Measurements from ENCODE around the gene PRPF18.

The PRPF18 gene

GRCh38 chr10:13637894-13638293 lies 51.1 kb downstream of the PRPF18 start:
- no peak for DNase-seq (ENCODE audit: low spot score)

DNA sequence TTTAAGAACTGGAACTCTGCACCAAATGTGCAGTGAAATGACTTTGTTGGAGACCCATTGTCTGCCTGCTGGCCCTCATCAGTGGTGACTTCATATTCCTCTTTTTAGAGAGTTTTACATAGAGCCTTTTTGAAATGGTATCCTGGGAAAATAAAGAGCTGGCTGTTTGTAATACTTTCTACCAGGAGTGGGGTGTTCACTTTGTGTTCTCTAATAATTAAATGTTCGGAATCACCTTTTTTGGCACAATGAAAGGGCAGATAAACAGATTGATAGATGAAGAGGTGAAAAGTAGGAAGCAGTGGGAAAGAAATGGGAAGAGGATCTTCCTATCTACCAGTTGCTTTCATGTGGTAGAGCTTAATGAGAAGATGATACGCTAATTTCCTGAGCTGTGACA lies 55.5 kb downstream of the PRPF18 start:
- DNase-seq (ENCODE audit: low spot score): no peak

GRCh38 chr10:13643016-13643415 lies 56.3 kb downstream of the PRPF18 start:
- DNase-seq (ENCODE audit: low spot score): no peak

DNA sequence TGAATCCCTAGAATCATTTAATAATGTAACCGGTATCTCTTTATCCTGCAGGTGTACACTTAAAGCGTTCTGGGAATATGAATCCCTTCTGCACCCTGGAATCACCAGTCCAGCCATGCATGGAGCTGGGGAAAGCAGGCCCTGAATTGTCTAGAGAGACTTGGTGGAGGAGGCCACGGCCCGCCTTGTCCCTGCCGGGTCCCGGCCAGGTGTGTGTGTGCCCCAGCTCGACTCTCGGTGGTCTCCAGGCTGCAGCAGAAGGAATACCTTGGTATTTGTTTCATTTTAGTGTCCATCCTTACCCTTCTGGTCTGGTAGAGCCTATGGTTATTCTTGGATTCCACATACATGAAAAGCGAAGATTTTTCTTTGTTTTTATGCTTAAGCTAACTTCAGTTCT lies 58.1 kb downstream of the PRPF18 start:
- no peak for DNase-seq (ENCODE audit: low spot score)

GRCh38 chr10:13648425-13648824 lies 61.7 kb downstream of the PRPF18 start:
- DNase-seq (ENCODE audit: low spot score): no peak

DNA sequence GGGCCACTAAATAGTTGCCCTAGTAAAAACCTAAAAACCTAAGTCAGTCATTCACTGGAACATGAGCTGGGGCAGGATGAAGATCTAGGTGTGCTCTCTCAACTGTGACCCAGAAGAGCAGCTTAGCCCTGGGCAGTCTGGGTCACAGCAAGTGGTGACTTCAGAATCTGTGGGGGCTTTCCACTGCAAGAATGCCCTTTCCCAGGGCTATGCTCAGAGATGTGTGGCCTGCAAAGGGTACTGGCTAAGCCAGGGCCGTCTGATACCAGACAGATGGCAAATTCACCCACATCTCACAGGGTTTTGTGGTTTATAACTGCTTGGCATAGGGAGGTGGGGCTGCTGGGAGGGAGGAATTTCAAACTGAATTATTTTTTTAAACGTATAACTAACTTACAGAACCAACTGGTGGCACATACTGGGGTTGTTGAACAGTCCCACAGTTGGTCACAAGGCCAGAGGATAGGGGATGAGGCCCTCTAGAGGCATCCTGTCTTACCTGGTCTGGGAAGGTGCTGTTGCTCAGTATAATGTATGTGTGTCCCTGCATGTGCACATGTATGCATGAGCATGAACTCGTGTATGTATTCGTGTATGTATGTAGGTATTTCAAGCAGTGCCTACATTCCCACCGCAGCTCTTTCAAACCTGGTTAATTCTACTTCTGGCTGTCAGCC lies 63.2 kb downstream of the PRPF18 start:
- peak; percentile 59 for DNase-seq (ENCODE audit: low spot score)

DNA sequence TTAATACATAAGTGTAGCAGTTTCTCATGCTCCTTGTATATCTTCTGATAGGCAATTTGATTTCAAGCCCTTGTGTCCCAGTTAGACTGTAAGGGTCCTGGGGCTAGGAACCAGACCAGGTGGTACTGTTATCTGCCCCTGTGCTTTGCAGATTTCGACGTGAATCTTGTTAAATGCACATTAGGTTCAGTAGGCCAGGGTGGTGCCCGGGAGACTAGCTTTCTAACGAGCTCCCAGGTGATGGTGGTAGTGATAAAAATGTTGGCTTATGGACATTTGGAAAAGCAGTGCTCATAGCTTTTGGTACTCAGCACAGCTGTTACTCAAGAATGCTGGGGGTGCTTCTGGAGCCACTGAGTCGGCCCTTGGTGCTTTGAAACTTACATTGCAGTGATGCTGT lies 64.2 kb downstream of the PRPF18 start:
- DNase-seq (ENCODE audit: low spot score): no peak

GRCh38 chr10:13651969-13652720 lies 65.4 kb downstream of the PRPF18 start:
- peak; percentile 26 for DNase-seq (ENCODE audit: low spot score)

DNA sequence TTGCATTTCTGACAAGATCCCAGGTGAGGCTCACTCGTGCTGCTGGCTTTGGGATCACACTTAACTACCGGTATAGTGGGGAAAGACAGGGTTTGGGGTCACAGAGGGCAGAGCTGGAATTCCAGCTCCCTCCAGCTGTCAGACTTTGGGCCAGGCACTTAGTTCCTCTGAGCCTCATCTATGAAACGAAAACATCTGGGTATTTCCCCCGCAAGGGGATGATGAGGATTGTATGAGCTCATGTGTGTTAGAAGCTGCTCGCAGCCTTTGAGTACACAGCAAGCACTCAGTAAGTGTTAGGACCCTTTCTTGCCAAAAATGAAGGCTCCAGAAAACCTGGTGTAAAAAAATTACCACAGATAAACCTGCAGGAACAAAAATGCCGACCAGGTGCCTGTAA lies 66.1 kb downstream of the PRPF18 start:
- no peak for DNase-seq (ENCODE audit: low spot score)

DNA sequence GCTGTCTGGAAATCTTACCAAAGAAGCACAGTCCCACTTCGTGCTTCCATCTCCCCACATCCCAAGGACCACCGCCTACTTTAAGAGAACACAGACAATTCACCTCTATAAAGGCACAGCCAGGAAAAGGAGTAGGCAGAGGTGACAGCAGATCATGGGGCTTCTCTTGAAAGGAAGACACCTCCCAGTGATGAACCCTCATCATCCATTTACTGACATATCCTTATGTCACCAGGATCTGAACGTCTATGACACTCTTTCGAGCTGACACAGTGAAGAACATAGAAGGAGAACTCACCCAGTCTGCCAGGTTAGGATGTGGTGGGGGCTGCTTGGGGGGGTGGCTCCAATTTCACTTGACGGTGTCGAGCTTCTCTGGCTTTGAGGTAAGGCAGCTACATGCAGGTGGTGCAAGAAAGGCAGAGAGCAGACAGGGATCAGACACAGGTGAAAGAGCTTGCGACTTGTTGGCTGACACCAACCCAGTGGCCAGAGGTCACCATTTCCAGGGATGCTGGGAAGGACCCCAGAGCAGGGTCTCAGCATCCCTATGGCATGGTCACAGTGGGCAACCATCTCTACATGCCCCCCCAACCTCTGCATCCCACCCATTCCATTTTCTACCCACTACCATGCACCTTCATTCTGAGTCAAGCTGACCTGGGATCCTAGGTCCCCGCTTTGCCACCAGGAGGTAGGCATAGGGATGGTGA lies 67.5 kb downstream of the PRPF18 start:
- no peak for DNase-seq (ENCODE audit: low spot score)

- DNase-seq (ENCODE audit: low spot score): no peak
Observed at GRCh38 chr10:13654846-13655245, 68.1 kb downstream of the PRPF18 start.

GRCh38 chr10:13656337-13657100 lies 69.8 kb downstream of the PRPF18 start:
- DNase-seq (ENCODE audit: low spot score): no peak

DNA sequence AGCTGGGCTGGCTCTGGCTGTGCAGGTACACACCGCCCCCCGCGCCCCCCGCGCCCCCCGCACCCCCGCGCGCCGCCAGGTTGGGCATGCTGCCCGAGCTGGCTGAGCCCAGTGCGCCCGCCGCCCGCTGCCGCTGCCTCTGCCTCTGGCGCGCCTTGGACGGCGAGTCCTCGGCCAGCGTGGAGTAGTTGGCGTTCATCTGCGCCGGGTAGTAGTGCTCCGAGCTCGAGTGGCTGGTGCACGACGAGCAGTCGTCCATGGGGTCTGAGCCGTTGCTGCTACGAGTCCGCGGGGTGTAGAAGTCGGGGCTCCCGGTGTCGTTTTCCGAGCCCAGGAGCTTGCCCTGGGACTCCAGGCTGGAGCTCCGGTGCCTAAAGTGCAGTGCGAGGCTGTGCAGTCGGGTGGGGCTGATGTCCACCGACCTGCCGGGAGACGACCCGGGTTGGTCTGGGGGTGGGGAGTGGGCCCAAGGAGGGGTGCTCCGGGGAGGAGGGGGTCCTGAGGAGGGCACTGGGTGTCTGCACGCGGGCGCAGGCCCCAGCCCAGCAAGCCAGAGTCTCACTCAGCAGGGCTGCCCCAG lies 70.4 kb downstream of the PRPF18 start:
- no peak for DNase-seq (ENCODE audit: low spot score)

DNA sequence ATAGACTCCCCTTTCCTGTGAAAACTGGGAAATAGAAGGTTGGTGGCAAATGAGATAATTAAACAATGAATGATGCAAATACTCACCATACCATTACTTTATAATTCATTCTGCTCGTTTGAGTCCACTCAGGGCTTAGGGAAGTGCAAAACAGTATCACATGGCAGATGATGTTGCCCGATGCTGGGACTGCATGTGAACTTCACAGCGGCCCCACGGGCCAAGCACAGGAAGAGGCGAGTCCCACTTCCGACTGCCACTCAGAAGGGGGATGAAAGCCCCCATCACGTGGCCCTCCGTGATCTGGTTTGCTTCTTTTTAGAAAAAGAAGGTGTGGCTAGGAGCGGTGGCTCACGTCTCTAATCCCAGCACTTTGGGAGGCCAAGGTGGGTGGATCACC lies 71.5 kb downstream of the PRPF18 start:
- DNase-seq (ENCODE audit: low spot score): no peak

GRCh38 chr10:13658871-13659685 lies 72.3 kb downstream of the PRPF18 start:
- no peak for DNase-seq (ENCODE audit: low spot score)

DNA sequence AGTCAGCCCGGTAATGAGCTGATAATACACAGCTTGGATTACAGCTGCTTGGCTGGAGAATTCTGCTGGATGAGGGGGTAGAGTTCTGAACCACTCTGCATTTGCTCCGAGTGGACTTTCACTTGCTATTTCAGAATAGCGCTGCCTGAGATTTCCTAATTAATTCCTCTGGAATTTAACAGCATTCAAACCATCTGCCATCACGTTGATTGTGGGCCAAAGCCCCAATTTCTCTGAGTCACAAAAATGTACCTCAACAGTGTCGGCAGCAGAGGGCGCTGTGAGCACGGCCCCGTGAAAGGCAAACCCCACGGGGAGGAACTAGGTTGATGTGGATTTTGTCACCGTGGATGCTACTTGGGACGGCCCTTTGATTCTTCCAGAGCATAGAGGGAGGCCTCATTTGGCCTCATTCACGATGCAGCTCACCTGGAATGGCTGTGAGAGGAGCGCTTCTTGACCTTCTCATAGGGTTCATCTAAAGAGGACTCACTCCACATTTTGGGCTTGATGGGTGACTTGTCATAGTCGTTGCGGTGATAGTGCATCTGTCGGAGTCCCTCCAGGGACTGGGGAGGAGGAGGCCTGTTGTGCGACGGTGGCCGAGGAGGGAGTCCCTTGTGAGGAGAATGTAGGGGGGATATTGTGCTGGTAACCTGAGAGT lies 73.3 kb downstream of the PRPF18 start:
- peak; percentile 50 for DNase-seq (ENCODE audit: low spot score)

- no peak for DNase-seq (ENCODE audit: low spot score)
Observed at GRCh38 chr10:13660551-13660920, 73.8 kb downstream of the PRPF18 start.

- no peak for DNase-seq (ENCODE audit: low spot score)
Observed at GRCh38 chr10:13661256-13661655, 74.5 kb downstream of the PRPF18 start.

- no peak for DNase-seq (ENCODE audit: low spot score)
Observed at GRCh38 chr10:13665516-13666262, 78.9 kb downstream of the PRPF18 start.

GRCh38 chr10:13668126-13668525 lies 81.4 kb downstream of the PRPF18 start:
- DNase-seq (ENCODE audit: low spot score): no peak
